OCI-LY3 (cell line): ENCODE results near the gene TRNP1.
A peak's percentile ranks its signal among the peaks of the same experiment; 100 is the strongest.

Source experiments
- H2AFZ ChIP-seq: fragments of 200-600, 300-600 bp; shearing (Covaris generic); 2 replicates; pipeline ENCODE4 v1.6.0; 2014; ENCODE audit warnings: antibody characterized with exemption, low read depth, low read length
- H3K27ac ChIP-seq: fragments of 200-600, 300-600 bp; sonication (generic); 2 replicates; pipeline ENCODE4 v1.5.1; 2014; ENCODE audit warnings: mild to moderate bottlenecking, low read length, moderate library complexity, mixed read lengths
- H3K27me3 ChIP-seq: fragments of 200-600, 300-600 bp; sonication (generic); 2 replicates; pipeline ENCODE4 v1.6.1; 2014; ENCODE audit warnings: low read depth, low read length, mixed read lengths
- H3K36me3 ChIP-seq: fragments of 200-600, 300-600 bp; sonication (generic); replicated peaks from 2 replicates; pipeline ENCODE3; 2014; ENCODE audit warnings: low read depth, low read length, mixed read lengths
- H3K4me1 ChIP-seq: fragments of 300-600, 200-600 bp; sonication (generic); 2 replicates; pipeline ENCODE4 v1.6.1; 2014; ENCODE audit warnings: low read length, mixed read lengths
- H3K4me2 ChIP-seq: fragments of 200-600, 300-600 bp; sonication (generic); 2 replicates; pipeline ENCODE4 v1.6.1; 2014; ENCODE audit warnings: low read length, mixed read lengths
- H3K4me3 ChIP-seq: fragments of 300-600, 200-600 bp; sonication (generic); 2 replicates; pipeline ENCODE4 v1.5.1; 2014; ENCODE audit warnings: antibody characterized with exemption, mild to moderate bottlenecking, low read length, moderate library complexity
- H3K79me2 ChIP-seq: fragments of 300-600, 200-600 bp; shearing (Covaris generic); 2 replicates; pipeline ENCODE4 v1.6.1; 2014; ENCODE audit warnings: mild to moderate bottlenecking, low read length, mixed read lengths
- H3K9ac ChIP-seq: fragments of 300-600, 200-600 bp; shearing (Covaris generic); 2 replicates; pipeline ENCODE4 v1.6.0; 2014; ENCODE audit warnings: mild to moderate bottlenecking, low read length, moderate library complexity
- H3K9me3 ChIP-seq: fragments of 200-600, 300-600 bp; shearing (Covaris generic); 2 replicates; pipeline ENCODE4 v1.6.1; 2014; ENCODE audit warnings: low read length, mixed read lengths; ENCODE audit not compliant: insufficient read depth
- H4K20me1 ChIP-seq: fragments of 200-600, 300-600 bp; sonication (generic); 2 replicates; pipeline ENCODE4 v1.6.1; 2016; ENCODE audit warnings: low read length, mixed read lengths; ENCODE audit not compliant: insufficient read depth
- EZH2phosphoT487 ChIP-seq: fragments of 200-600 bp; shearing (Covaris generic); IDR thresholded peaks from 2 replicates; pipeline ENCODE4 v1.6.1; 2018; ENCODE audit warnings: antibody characterized with exemption, mixed run types, low read depth
- TF ChIP-seq, protein P1 (sequence below): fragments of 200-600, 300-600 bp; sonication (generic); IDR thresholded peaks from 2 replicates; pipeline ENCODE4 v1.5.1; 2014; ENCODE audit warnings: antibody characterized with exemption, low read length, low read depth

TRNP1 gene

DNA sequence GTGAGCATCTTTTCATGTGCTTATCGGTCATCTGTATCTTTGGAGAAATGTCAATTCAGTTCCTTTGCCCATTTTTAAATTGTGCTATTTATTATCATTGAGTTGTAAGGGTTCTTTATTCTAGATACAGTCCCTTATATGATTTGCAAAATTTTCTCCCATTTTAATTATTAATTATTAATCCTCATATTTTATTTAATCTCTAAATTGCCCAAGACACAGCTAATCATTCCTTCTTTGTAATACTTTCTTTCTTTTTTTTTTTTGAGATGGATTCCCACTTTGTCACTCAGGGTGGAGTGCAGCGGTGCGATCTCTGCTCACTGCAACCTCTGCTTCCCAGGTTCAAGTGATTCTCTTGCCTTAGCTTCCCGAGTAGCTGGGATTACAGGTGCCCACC is 32.2 kb downstream of the TRNP1 start:
- Histone ChIP-seq H3K9me3 (no peaks in the 10 kb centered on the region), H3K36me3 (no peaks in the 10 kb centered on the region), H3K27me3 (no peaks in the 10 kb centered on the region), H3K4me3 (no peak overlapping the region), H3K4me1 (no peaks in the 10 kb centered on the region), H3K4me2 (no peak overlapping the region), H3K9ac (no peak overlapping the region), H4K20me1 (no peaks in the 10 kb centered on the region), H3K79me2 (no peaks in the 10 kb centered on the region), H3K27ac (no peak overlapping the region), H2AFZ (no peak overlapping the region)
- TF ChIP-seq, protein P1, sequence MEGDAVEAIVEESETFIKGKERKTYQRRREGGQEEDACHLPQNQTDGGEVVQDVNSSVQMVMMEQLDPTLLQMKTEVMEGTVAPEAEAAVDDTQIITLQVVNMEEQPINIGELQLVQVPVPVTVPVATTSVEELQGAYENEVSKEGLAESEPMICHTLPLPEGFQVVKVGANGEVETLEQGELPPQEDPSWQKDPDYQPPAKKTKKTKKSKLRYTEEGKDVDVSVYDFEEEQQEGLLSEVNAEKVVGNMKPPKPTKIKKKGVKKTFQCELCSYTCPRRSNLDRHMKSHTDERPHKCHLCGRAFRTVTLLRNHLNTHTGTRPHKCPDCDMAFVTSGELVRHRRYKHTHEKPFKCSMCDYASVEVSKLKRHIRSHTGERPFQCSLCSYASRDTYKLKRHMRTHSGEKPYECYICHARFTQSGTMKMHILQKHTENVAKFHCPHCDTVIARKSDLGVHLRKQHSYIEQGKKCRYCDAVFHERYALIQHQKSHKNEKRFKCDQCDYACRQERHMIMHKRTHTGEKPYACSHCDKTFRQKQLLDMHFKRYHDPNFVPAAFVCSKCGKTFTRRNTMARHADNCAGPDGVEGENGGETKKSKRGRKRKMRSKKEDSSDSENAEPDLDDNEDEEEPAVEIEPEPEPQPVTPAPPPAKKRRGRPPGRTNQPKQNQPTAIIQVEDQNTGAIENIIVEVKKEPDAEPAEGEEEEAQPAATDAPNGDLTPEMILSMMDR = no peak
- no peak for TF ChIP-seq EZH2phosphoT487

DNA sequence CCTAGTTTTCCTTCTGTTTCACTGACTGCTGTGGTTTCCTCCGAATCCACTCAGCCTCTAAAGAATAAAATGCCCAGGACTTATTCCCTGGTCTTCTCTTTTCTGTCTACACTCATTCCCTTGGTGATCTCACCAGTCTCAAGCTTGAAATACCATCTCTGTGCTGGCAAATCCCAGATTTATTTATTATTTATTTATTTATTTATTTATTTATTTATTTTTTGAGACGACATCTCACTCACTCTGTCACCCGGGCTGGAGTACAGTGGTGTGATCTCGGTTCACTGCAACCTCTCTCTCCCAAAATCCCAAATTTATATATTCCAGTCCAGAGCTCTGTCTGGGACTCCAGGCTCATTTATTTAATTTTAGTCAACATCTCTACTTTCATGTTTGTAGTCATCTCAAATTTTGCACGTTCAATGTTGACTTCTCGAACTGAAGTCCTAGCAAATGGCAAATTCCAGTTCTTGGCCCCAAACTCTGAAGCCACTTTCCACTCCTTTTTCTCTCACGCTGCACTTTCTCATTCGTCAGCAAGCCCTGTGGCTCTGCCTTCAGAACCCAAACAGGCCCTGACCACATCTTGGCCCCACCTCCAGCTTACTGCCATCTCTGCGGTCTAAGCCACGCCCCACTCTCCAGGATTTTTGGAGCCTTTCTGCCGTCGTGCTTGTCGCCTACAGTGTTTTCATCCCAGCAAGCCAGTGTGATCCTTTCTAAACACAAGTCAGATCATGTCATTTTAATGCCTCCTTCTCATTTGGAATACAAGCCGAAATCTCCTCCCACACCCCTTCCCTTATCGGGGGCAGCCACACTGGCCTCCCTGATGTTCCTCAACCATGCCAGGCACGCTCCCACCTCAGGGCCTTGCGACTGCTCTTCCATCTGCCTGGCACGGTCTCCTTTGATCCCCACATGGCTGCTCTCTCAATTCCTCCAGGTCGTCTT is 33.4 kb downstream of the TRNP1 start:
- Histone ChIP-seq H3K27ac (no peak overlapping the region), H2AFZ (no peak overlapping the region), H3K9me3 (no peaks in the 10 kb centered on the region), H3K9ac (no peak overlapping the region), H3K79me2 (no peaks in the 10 kb centered on the region), H3K4me1 (no peaks in the 10 kb centered on the region), H4K20me1 (no peaks in the 10 kb centered on the region), H3K27me3 (no peaks in the 10 kb centered on the region), H3K36me3 (no peaks in the 10 kb centered on the region), H3K4me3 (no peak overlapping the region), H3K4me2 (no peak overlapping the region)
- TF ChIP-seq, protein P1 = no peak
- no peak for TF ChIP-seq EZH2phosphoT487

DNA sequence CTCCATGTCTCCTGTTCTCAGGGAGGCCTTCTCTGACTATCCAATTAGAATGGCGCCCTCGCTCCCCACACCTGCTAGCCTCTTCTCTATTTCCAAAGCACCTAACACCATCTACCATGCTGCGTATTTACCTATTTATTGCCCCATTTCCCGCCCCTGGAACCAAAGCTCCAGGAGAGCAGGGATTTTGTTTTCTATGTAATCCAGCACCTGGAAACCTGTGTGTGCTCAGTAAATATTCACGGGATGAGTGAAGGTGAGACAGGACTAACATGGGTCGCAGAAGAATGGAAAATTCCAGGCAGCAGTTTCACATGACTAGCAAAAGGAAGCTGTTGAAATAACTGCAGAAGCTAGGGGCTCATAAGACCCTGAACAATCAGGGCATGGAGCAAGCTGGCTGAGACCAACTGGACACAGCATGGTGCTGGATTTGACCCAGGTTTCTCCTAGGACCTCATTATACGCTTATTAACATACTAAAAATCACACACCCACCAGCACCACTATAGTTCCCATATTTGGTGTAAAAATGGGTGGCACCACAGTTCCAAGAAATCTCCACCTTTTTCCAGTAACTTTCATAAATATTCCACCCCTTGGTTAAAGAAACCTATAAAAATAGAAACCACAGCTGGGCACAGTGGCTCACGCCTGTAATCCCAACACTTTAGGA is 34.2 kb downstream of the TRNP1 start:
- H3K4me3 ChIP-seq = no peak overlapping the region
- H3K4me1 ChIP-seq = no peaks in the 10 kb centered on the region
- no peaks in the 10 kb centered on the region for H4K20me1 ChIP-seq
- H3K9ac ChIP-seq = no peak overlapping the region
- H3K79me2 ChIP-seq = no peaks in the 10 kb centered on the region
- H3K27me3 ChIP-seq = no peaks in the 10 kb centered on the region
- TF ChIP-seq EZH2phosphoT487 = no peak
- no peak overlapping the region for H2AFZ ChIP-seq
- H3K4me2 ChIP-seq = no peak overlapping the region
- H3K27ac ChIP-seq = no peak overlapping the region
- H3K9me3 ChIP-seq = no peaks in the 10 kb centered on the region
- no peaks in the 10 kb centered on the region for H3K36me3 ChIP-seq

DNA sequence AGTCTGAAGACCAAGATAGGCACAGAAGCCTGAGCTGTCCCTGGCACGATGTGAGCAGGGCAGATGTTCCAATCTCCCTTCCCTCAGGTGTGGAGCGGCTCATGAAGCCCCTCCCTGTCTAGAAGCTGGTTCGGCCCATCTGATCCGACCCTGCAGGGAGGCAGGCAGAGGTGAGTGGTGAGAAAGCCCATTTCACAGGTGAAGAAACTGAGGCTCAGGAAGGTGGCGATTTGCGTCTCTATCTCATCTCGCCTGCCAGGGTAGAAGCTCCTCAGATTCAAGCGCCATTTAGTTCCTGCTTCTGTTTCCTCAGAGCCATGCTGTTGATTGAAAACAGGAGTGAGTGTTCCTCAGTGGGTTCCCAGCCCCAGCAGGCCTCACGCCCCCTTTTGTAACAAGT is 36.0 kb downstream of the TRNP1 start:
- H2AFZ ChIP-seq = peak overlapping the region; percentile 65; the same call in 1 of the 2 replicates
- H3K9me3 ChIP-seq = no peaks in the 10 kb centered on the region
- TF ChIP-seq EZH2phosphoT487 = no peak
- TF ChIP-seq, protein P1 = no peak
- H4K20me1 ChIP-seq = no peaks in the 10 kb centered on the region
- H3K79me2 ChIP-seq = no peaks in the 10 kb centered on the region
- H3K27ac ChIP-seq = no peak overlapping the region
- no peaks in the 10 kb centered on the region for H3K4me1 ChIP-seq
- H3K4me3 ChIP-seq = no peak overlapping the region
- no peaks in the 10 kb centered on the region for H3K36me3 ChIP-seq
- H3K4me2 ChIP-seq = peak overlapping the region; percentile 28
- H3K27me3 ChIP-seq = no peaks in the 10 kb centered on the region
- no peak overlapping the region for H3K9ac ChIP-seq
